HG02981 (cell line): ENCODE data around the gene IL11.
"Not testable (repeated sequence)": the region's sequence is repeated elsewhere in the genome, so short reads cannot be mapped to it uniquely, and the experiment has no call there.

ENCODE experiments used
- ATAC-seq: cut with Tn5 transposase; IDR thresholded peaks from one replicate; pipeline ENCODE4 v1.9.1; 2021; ENCODE audit warnings: mild to moderate bottlenecking, moderate library complexity; ENCODE audit not compliant: unreplicated experiment

IL11 gene

GRCh38 chr19:55370305-55370988 lies at the start of gene IL11:
Gene IL11, minus strand, starts transcription at chr19:55370463. Its CDS starts 153 bp downstream, at chr19:55370310.
- no peak for ATAC-seq

- no peak for ATAC-seq
These were observed 49.5 kb upstream of the IL11 start for GRCh38 chr19:55419624-55420236.

- ATAC-seq: no peak
These were observed 48.8 kb upstream of the IL11 start for GRCh38 chr19:55419103-55419502.

GRCh38 chr19:55418185-55418584 lies 47.9 kb upstream of the IL11 start:
- no peak for ATAC-seq

GRCh38 chr19:55410168-55410567 lies 39.9 kb upstream of the IL11 start:
- ATAC-seq: no peak

- ATAC-seq: not testable (repeated sequence)
These were observed 38.9 kb upstream of the IL11 start for GRCh38 chr19:55409179-55409578.

- no peak for ATAC-seq
These were observed 38.2 kb upstream of the IL11 start for GRCh38 chr19:55408533-55408872.

- ATAC-seq: peak; percentile 84
These were observed 37.7 kb upstream of the IL11 start for GRCh38 chr19:55407800-55408532.

- ATAC-seq: not testable (repeated sequence)
These were observed 37.2 kb upstream of the IL11 start, which contains the start of gene UBE2S for GRCh38 chr19:55407550-55407799. Gene UBE2S, minus strand, starts transcription at chr19:55407788. Its CDS starts 199 bp downstream, at chr19:55407589.

- peak; percentile 11 for ATAC-seq
These were observed 36.7 kb upstream of the IL11 start for GRCh38 chr19:55406826-55407549.

GRCh38 chr19:55406091-55406825 lies 36.0 kb upstream of the IL11 start:
- no peak for ATAC-seq

GRCh38 chr19:55405638-55406037 lies 35.4 kb upstream of the IL11 start:
- ATAC-seq: no peak

- ATAC-seq: no peak
These were observed 32.2 kb upstream of the IL11 start for GRCh38 chr19:55402509-55402908.

- ATAC-seq: not testable (repeated sequence)
These were observed 31.1 kb upstream of the IL11 start for GRCh38 chr19:55401390-55401789.

GRCh38 chr19:55400281-55401087 lies 30.2 kb upstream of the IL11 start:
- no peak for ATAC-seq

GRCh38 chr19:55398200-55398925 lies 28.1 kb upstream of the IL11 start:
- no peak for ATAC-seq

- ATAC-seq: no peak
These were observed 22.8 kb upstream of the IL11 start for GRCh38 chr19:55392820-55393761.
